Muscle layer of duodenum (tissue), 2 donors: ENCODE results near the gene TMOD2.

Source experiments
- H3K27ac ChIP-seq: one replicate; pipeline ENCODE4 v1.7.0; 2013; ENCODE audit warnings: mild to moderate bottlenecking, low read length
- H3K27me3 ChIP-seq: one replicate; pipeline ENCODE4 v1.7.0; 2013; ENCODE audit warnings: low read depth, mild to moderate bottlenecking, control low read depth, low read length
- H3K36me3 ChIP-seq, 2 donors: one replicate each; pipeline ENCODE4 v1.7.0; 2013; ENCODE audit warnings: low read length in 2 of 2, control low read depth in 1 of 2, mild to moderate bottlenecking in 1 of 2; ENCODE audit not compliant: insufficient read depth in 2 of 2, control insufficient read depth in 1 of 2
- H3K4me1 ChIP-seq, 2 donors: one replicate each; pipeline ENCODE4 v1.7.0; 2013; ENCODE audit warnings: low read length in 2 of 2, mild to moderate bottlenecking in 2 of 2, control low read depth in 1 of 2, moderate library complexity in 1 of 2; ENCODE audit not compliant: insufficient read depth in 2 of 2, control insufficient read depth in 1 of 2
- H3K4me3 ChIP-seq, 2 donors: one replicate each; pipeline ENCODE4 v1.7.0; 2013; ENCODE audit warnings: low read length in 2 of 2, low read depth in 1 of 2, mild to moderate bottlenecking in 1 of 2
- H3K9me3 ChIP-seq, 2 donors: one replicate each; pipeline ENCODE4 v1.7.0; 2013; ENCODE audit warnings: low read length in 2 of 2, control low read depth in 1 of 2, mild to moderate bottlenecking in 1 of 2; ENCODE audit not compliant: control insufficient read depth in 1 of 2
- donor health status: healthy.

The TMOD2 gene

DNA sequence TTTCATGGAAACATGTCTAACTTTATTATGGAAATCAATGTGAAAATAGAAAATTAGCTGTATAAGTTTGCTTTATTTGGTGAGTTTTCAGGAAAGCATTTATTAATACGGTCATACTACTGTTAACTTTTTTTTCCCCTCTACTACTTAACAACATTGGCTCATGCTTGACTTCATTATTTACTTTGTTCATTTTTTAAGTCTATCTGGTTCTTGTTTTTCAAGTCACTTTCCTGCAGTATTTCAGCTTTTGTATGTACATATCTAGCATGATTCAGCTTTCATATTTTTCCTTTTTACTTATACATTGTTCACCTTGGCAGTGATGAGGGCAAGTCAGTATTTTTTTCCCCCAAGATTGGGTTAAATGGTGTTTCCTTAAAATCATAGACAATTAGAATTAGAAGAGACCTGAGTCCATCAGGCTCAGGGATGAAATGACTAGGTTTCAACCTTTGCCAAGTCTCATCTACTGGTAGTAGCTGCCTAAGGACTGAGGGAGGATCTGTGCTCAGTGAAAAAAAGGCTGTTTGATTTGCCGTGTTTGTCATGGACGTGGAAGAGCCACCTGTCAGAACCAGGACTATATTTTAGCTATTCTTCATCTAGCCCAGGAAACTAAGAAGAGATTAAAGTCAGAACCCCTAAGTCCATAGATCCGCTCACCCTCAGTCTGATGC is 93.5 kb downstream of the TMOD2 start:
- Histone ChIP-seq H3K27me3 (no peaks in the 10 kb centered on the region), H3K4me1 (peaks cover 24 to 62% of the 10 kb centered on the region in 2 donors), H3K27ac (no peak overlapping the region), H3K9me3 (no peaks in the 10 kb centered on the region), H3K36me3 (no peaks in the 10 kb centered on the region), H3K4me3 (no peak overlapping the region)

DNA sequence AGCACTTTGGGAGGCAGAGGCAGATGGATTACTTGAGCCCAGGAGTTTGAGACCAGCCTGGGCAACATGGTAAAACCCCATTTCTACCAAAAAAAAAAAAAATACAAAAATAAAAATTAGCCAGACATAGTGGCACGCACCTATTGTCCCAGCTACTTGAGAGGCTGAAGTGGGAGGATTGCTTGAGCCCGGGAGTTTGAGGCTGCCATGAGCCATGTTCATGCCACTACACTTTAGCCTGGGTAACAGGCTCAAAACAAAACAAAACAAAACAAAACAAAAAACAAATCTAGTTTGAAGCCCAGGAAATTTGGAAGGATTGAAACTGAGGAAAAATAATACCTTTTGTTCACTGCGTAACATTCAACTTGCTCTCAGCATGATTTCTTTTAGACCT is 94.7 kb downstream of the TMOD2 start:
- Histone ChIP-seq H3K4me1 (peaks cover 24 to 62% of the 10 kb centered on the region in 2 donors), H3K36me3 (no peaks in the 10 kb centered on the region), H3K4me3 (no peak overlapping the region), H3K27me3 (no peaks in the 10 kb centered on the region), H3K9me3 (no peaks in the 10 kb centered on the region), H3K27ac (no peak overlapping the region)

DNA sequence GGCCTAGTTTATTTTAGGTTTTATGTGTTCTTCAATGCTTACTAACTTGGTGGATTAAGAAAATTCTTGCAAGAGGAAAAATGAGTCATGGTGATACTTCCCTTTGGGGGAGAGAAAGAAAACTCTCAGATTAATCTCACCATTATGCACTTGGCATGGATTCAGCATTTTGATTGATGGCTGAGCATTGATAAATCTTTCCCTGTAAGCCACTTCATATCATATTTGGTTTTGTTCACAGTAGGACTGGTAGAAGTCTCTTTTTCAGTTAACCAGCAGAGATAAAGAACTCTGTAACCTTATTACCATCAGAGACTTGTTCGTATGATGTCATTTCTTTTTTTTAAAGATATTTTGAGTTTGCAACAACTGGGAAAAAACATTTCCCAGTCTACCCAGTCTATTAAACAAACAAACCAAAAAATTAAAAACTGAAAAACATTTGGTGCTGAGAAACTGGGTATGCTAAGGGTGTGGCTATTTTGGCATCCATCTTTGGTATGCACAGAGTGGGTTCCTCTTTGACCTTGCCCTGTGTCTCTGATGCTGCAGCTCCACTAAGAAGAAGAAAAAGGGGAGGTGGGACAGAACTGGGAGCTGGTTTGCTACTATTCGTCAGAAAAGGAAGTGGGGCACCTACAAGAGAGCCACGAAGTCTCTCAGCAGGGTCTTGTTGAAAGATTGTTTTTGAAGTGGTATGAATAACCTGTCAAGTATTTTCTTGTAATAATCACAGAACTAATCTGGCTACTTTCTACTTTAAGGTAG is 95.2 kb downstream of the TMOD2 start:
- Histone ChIP-seq H3K27ac (no peak overlapping the region), H3K4me1 (peaks cover 24 to 61% of the 10 kb centered on the region in 2 donors), H3K36me3 (no peaks in the 10 kb centered on the region), H3K27me3 (no peaks in the 10 kb centered on the region), H3K4me3 (no peak overlapping the region), H3K9me3 (no peaks in the 10 kb centered on the region)

DNA sequence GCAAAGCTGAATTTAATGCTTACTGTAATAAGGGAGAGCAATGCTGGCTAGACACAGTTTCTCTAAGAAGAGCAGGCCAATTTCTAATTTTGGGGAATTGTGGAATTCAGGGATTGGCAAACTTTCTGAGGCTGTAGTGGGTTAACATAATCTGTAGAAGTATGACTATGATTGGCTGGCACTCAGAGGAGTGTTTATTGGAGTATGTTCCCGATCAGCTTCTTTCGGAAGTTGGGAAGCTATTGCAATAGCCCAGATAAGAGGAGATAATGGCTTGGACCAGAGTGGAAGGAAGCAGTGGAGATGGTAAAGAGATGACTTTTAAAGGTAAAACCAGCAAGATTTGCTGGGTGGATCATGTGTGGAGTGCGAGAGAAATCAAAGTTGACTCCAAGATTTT is 97.4 kb downstream of the TMOD2 start:
- no peaks in the 10 kb centered on the region for H3K9me3 ChIP-seq
- H3K27ac ChIP-seq = no peak overlapping the region
- peaks cover 13 to 46% of the 10 kb centered on the region in 2 donors for H3K4me1 ChIP-seq
- no peak overlapping the region for H3K4me3 ChIP-seq
- no peaks in the 10 kb centered on the region for H3K27me3 ChIP-seq
- no peaks in the 10 kb centered on the region for H3K36me3 ChIP-seq

DNA sequence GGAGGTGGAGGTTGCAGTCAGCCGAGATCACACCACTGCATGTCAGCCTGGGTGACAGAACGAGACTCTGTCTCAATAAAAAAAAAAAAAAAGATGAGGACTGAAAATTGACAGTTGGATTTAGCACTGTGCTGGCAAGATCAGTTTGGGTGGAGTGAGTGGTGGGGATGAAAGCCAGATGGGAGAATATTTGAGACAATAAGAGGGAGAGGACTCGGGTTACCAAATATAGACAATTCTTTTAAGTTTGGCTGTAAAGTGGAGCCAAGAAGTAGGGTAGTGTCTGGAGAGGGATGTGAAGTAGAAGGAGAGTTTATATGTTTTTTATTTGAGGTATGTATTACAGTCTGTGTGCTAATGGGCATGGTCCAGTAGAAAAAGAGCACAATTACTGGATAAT is 98.5 kb downstream of the TMOD2 start:
- Histone ChIP-seq H3K36me3 (no peaks in the 10 kb centered on the region), H3K27ac (no peak overlapping the region), H3K9me3 (no peaks in the 10 kb centered on the region), H3K4me1 (peaks cover 10 to 37% of the 10 kb centered on the region in 2 donors), H3K27me3 (no peaks in the 10 kb centered on the region), H3K4me3 (no peak overlapping the region)

DNA sequence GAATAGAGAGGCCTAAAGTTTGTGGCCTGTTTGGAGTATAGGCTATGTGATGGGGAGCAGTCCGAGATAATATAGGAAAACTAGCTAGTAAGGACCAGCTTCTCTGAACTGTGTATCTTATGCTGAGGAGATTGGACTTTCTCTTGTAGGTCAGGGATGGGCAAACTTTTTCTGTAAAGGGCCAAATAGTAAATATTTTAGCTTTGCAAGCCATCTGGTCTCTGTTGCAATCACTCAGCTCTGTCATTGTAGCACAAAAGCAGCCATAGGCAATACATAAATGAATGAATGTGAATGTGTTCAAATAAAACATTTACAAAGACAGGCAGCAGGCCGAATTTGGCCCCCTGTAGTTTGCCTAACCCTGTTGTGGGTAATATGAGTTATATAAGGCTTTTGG is 102.6 kb downstream of the TMOD2 start:
- Histone ChIP-seq H3K4me3 (no peak overlapping the region), H3K9me3 (no peaks in the 10 kb centered on the region), H3K27ac (no peak overlapping the region), H3K27me3 (no peaks in the 10 kb centered on the region), H3K36me3 (no peaks in the 10 kb centered on the region), H3K4me1 (peaks cover 0 to 11% of the 10 kb centered on the region in 2 donors)

DNA sequence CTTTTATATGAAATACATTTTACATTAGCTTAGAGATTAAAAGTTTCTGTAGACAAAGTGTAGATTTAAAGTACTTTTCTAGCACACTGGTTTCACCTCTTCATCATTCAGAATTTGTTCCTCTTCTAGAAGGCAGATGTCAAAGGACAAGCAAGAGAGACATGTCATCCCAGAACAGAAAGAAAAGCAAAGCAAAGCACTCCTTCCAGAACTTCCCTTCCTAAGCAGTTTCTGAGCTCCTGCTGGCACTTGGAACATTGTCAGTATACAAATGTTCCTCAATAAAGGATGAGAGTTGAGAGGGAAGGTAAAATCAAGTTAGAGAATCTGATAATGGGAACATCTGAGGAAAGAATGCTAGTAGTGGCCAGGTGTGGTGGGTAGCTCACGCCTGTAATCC is 104.2 kb downstream of the TMOD2 start:
- no peaks in the 10 kb centered on the region for H3K36me3 ChIP-seq
- H3K9me3 ChIP-seq = no peaks in the 10 kb centered on the region
- no peak overlapping the region for H3K27ac ChIP-seq
- H3K4me3 ChIP-seq = no peak overlapping the region
- H3K27me3 ChIP-seq = no peaks in the 10 kb centered on the region
- peaks cover 0 to 10% of the 10 kb centered on the region in 2 donors for H3K4me1 ChIP-seq

DNA sequence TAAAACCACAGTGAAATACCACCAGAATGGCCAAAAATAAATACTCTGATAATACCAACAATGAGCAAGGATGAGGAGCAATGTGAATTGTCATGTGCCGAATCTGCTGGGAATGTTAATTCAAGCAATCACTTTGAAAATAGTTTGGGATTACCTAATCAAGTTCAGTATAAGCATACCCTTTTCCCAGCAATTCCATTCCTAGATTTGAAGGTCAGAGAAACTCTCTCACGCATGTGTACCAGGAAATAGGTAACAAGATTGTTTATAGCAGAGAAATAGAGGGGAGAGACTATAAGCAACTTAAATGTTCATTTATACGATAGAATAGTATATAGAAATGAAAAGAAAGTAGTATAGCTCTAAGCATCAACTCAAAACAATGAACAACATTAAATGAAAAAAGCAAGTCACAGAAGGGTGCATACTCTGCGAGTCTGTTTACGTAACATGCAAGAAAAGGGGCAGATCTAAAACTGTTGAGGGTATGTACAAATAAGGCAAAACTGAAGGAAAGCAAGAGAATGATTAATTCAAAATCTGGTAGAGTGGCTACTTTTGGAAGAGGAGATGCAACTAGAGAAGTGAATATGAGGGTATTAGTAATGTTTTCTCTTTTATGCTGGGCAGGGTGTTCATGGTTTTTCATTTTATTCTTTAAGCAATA is 105.5 kb downstream of the TMOD2 start:
- peak overlapping the region; percentile 8 for H3K27ac ChIP-seq
- peaks cover 0 to 10% of the 10 kb centered on the region in 2 donors for H3K4me1 ChIP-seq
- H3K4me3 ChIP-seq = no peak overlapping the region
- H3K27me3 ChIP-seq = no peaks in the 10 kb centered on the region
- H3K9me3 ChIP-seq = no peaks in the 10 kb centered on the region
- no peaks in the 10 kb centered on the region for H3K36me3 ChIP-seq

DNA sequence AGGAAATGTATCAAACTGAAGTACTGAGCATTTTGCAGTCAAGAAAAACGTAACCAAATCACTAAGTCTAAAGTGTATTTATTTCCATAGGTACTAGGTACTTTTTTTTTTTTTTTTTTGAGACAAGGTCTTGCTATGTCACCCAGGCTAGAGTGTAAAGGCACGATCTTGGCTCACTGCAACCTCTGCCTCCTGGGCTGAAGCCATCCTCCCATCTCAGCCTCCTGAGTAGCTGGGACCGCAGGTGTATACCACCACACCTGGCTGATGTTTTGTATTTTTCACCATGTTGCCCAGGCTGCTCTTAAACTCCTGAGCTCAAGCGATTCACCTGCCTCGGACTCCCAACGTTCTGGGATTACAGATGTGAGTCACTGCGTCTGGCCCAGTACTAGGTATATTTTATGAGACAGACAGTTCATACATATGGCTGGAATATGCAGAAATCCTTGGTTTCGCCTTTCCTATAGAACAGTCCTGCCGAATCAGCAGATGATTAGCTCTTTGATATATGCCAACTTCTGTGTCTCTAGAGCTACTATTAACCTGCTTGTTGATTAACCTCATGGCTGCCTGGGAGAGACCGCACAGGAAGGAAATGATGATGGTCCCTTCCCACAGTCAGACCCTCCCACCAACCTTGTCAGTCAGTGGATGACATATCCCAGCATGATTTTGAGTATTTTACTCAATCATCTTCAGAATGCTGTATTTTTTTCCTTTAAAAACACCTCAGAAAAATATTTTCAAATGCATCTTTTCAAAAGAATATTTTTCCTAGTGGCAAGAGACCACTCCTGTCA is 110.4 kb downstream of the TMOD2 start:
- Histone ChIP-seq H3K4me1 (peaks cover 0 to 2% of the 10 kb centered on the region in 2 donors), H3K9me3 (no peaks in the 10 kb centered on the region), H3K27ac (no peak overlapping the region), H3K4me3 (no peak overlapping the region), H3K27me3 (no peaks in the 10 kb centered on the region), H3K36me3 (peaks cover 9 to 11% of the 10 kb centered on the region in 2 donors)

DNA sequence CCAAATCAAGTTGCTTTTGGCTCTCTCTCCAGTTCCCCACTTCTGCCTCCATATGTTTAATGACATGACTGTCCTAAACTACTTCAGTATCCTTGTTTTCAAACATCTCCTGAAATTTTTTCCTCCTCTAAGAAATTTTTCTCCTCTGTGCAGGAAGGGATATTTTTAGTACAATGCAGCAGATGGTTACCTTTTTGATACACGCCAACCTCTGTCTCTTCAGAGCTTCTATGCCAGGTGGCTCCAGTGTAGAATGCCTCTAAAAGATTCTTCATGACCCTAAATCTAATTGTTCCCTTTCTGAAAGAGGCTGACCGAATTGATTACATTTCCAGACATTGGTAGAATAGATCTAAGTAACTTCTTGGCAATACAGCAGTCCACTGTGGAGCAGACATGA is 111.7 kb downstream of the TMOD2 start:
- Histone ChIP-seq H3K9me3 (no peaks in the 10 kb centered on the region), H3K36me3 (peaks cover 9 to 15% of the 10 kb centered on the region in 2 donors), H3K4me1 (peaks cover 0 to 4% of the 10 kb centered on the region in 2 donors), H3K27me3 (no peaks in the 10 kb centered on the region), H3K4me3 (no peak overlapping the region), H3K27ac (no peak overlapping the region)
